ENCODE data around the gene UIMC1.
A peak's percentile ranks its signal among the peaks of the same experiment; 100 is the strongest.

The UIMC1 gene

GRCh38 chr5:176900780-176901204, 105.8 kb downstream of the UIMC1 start:
- intact Hi-C loops (cut with micrococcal nuclease): no loop called here
- no peaks in the 10 kb centered on the region for H3K9me3 Mint-ChIP-seq
- peak overlapping the region; percentile 90 for H3K27ac Mint-ChIP-seq
- H3K4me1 Mint-ChIP-seq (ENCODE audit: low read depth): peaks cover 85% of the 10 kb centered on the region
- H3K27me3 Mint-ChIP-seq: no peaks in the 10 kb centered on the region
- H3K4me3 Mint-ChIP-seq: peak overlapping the region; percentile 35
- H3K36me3 Mint-ChIP-seq (ENCODE audit: low read depth): peaks cover 38% of the 10 kb centered on the region

GRCh38 chr5:176899946-176900779, 106.4 kb downstream of the UIMC1 start:
- Mint-ChIP-seq H3K27me3 (no peaks in the 10 kb centered on the region), H3K4me3 (peak overlapping the region; percentile 80), H3K4me1 (ENCODE audit: low read depth) (peaks cover 91% of the 10 kb centered on the region), H3K9me3 (no peaks in the 10 kb centered on the region), H3K27ac (peak overlapping the region; percentile 90), H3K36me3 (ENCODE audit: low read depth) (peaks cover 38% of the 10 kb centered on the region)
- intact Hi-C loops (cut with micrococcal nuclease): no loop called here

GRCh38 chr5:176899296-176899891, 107.2 kb downstream of the UIMC1 start, which contains the start of gene HK3:
Gene HK3, minus strand, starts transcription at chr5:176899346. Its CDS starts 3,187 bp downstream, at chr5:176896159.
- Mint-ChIP-seq H3K27me3 (no peaks in the 10 kb centered on the region), H3K27ac (peak within 1 kb of the TSS; percentile 90), H3K4me1 (ENCODE audit: low read depth) (peaks cover 90% of the 10 kb centered on the region), H3K9me3 (no peaks in the 10 kb centered on the region), H3K4me3 (peak within 1 kb of the TSS; percentile 80), H3K36me3 (ENCODE audit: low read depth) (peaks cover 35% of the 10 kb centered on the region)
- intact Hi-C loops (cut with micrococcal nuclease): no loop called here

- H3K36me3 Mint-ChIP-seq (ENCODE audit: low read depth): peaks cover 49% of the 10 kb centered on the region
- no peaks in the 10 kb centered on the region for H3K9me3 Mint-ChIP-seq
- H3K4me1 Mint-ChIP-seq (ENCODE audit: low read depth): peaks cover 89% of the 10 kb centered on the region
- intact Hi-C loops (cut with micrococcal nuclease): no loop called here
- H3K27me3 Mint-ChIP-seq: no peaks in the 10 kb centered on the region
- H3K4me3 Mint-ChIP-seq: peak overlapping the region; percentile 80
- peak overlapping the region; percentile 90 for H3K27ac Mint-ChIP-seq
These were observed 109.3 kb downstream of the UIMC1 start for GRCh38 chr5:176897263-176897662.

GRCh38 chr5:176895831-176896230, 110.7 kb downstream of the UIMC1 start:
- Mint-ChIP-seq H3K4me3 (peak overlapping the region; percentile 48), H3K4me1 (ENCODE audit: low read depth) (peaks cover 89% of the 10 kb centered on the region), H3K27ac (peak overlapping the region; percentile 90), H3K9me3 (no peaks in the 10 kb centered on the region), H3K27me3 (no peaks in the 10 kb centered on the region), H3K36me3 (ENCODE audit: low read depth) (peaks cover 63% of the 10 kb centered on the region)
- intact Hi-C loops (cut with micrococcal nuclease): no loop called here

- H3K4me1 Mint-ChIP-seq (ENCODE audit: low read depth): peaks cover 75% of the 10 kb centered on the region
- no peaks in the 10 kb centered on the region for H3K9me3 Mint-ChIP-seq
- peak overlapping the region; percentile 54 for H3K27ac Mint-ChIP-seq
- peak overlapping the region; percentile 2 for H3K4me3 Mint-ChIP-seq
- H3K36me3 Mint-ChIP-seq (ENCODE audit: low read depth): peaks cover 78% of the 10 kb centered on the region
- H3K27me3 Mint-ChIP-seq: no peaks in the 10 kb centered on the region
- intact Hi-C loops (cut with micrococcal nuclease): no loop called here
These were observed 112.3 kb downstream of the UIMC1 start for GRCh38 chr5:176894298-176894697.

- Mint-ChIP-seq H3K27ac (no peak overlapping the region), H3K4me3 (no peak overlapping the region), H3K9me3 (no peaks in the 10 kb centered on the region), H3K36me3 (ENCODE audit: low read depth) (peaks cover 90% of the 10 kb centered on the region), H3K4me1 (ENCODE audit: low read depth) (peaks cover 62% of the 10 kb centered on the region), H3K27me3 (no peaks in the 10 kb centered on the region)
- intact Hi-C loops (cut with micrococcal nuclease): no loop called here
These were observed 113.9 kb downstream of the UIMC1 start for GRCh38 chr5:176892663-176893062.

GRCh38 chr5:176891331-176891958, 115.1 kb downstream of the UIMC1 start:
- Mint-ChIP-seq H3K9me3 (no peaks in the 10 kb centered on the region), H3K27me3 (no peaks in the 10 kb centered on the region), H3K4me3 (no peak overlapping the region), H3K4me1 (ENCODE audit: low read depth) (peaks cover 53% of the 10 kb centered on the region), H3K36me3 (ENCODE audit: low read depth) (peaks cover 97% of the 10 kb centered on the region), H3K27ac (no peak overlapping the region)
- intact Hi-C loops (cut with micrococcal nuclease): no loop called here

- H3K9me3 Mint-ChIP-seq: no peaks in the 10 kb centered on the region
- no peaks in the 10 kb centered on the region for H3K27me3 Mint-ChIP-seq
- H3K27ac Mint-ChIP-seq: no peak overlapping the region
- peaks cover 97% of the 10 kb centered on the region for H3K36me3 Mint-ChIP-seq (ENCODE audit: low read depth)
- no peak overlapping the region for H3K4me3 Mint-ChIP-seq
- intact Hi-C loops (cut with micrococcal nuclease): no loop called here
- H3K4me1 Mint-ChIP-seq (ENCODE audit: low read depth): peaks cover 53% of the 10 kb centered on the region
These were observed 115.9 kb downstream of the UIMC1 start for GRCh38 chr5:176890455-176891330.

- Mint-ChIP-seq H3K4me1 (ENCODE audit: low read depth) (peaks cover 53% of the 10 kb centered on the region), H3K27me3 (no peaks in the 10 kb centered on the region), H3K36me3 (ENCODE audit: low read depth) (peaks cover 100% of the 10 kb centered on the region), H3K27ac (no peak overlapping the region), H3K4me3 (no peak overlapping the region), H3K9me3 (no peaks in the 10 kb centered on the region)
- intact Hi-C loops (cut with micrococcal nuclease): no loop called here
These were observed 117.0 kb downstream of the UIMC1 start for GRCh38 chr5:176889321-176890280.

- Mint-ChIP-seq H3K27me3 (no peaks in the 10 kb centered on the region), H3K4me3 (no peak overlapping the region), H3K9me3 (no peaks in the 10 kb centered on the region), H3K36me3 (ENCODE audit: low read depth) (peaks cover 100% of the 10 kb centered on the region), H3K4me1 (ENCODE audit: low read depth) (peaks cover 46% of the 10 kb centered on the region), H3K27ac (no peak overlapping the region)
- intact Hi-C loops (cut with micrococcal nuclease): no loop called here
These were observed 117.8 kb downstream of the UIMC1 start for GRCh38 chr5:176888865-176889165.

GRCh38 chr5:176888016-176888864, 118.3 kb downstream of the UIMC1 start:
- intact Hi-C loops (cut with micrococcal nuclease): no loop called here
- no peak overlapping the region for H3K27ac Mint-ChIP-seq
- H3K4me1 Mint-ChIP-seq (ENCODE audit: low read depth): peaks cover 43% of the 10 kb centered on the region
- no peak overlapping the region for H3K4me3 Mint-ChIP-seq
- H3K36me3 Mint-ChIP-seq (ENCODE audit: low read depth): peaks cover 100% of the 10 kb centered on the region
- no peaks in the 10 kb centered on the region for H3K27me3 Mint-ChIP-seq
- H3K9me3 Mint-ChIP-seq: no peaks in the 10 kb centered on the region
